GM21367 (cell line): ENCODE measurements around the gene MPV17.
"Not testable (repeated sequence)": the region's sequence is repeated elsewhere in the genome, so short reads cannot be mapped to it uniquely, and the experiment has no call there.

Experiments used
- ATAC-seq: cut with Tn5 transposase; IDR thresholded peaks from one replicate; pipeline ENCODE4 v1.9.1; 2021; ENCODE audit not compliant: unreplicated experiment

Gene MPV17

GRCh38 chr2:27300606-27301005, 22.3 kb downstream of the MPV17 start:
- ATAC-seq = not testable (repeated sequence)

- no peak for ATAC-seq
Observed at GRCh38 chr2:27298391-27299080, 24.4 kb downstream of the MPV17 start.

GRCh38 chr2:27297195-27297594, 25.7 kb downstream of the MPV17 start:
- no peak for ATAC-seq

GRCh38 chr2:27296481-27296880, 26.4 kb downstream of the MPV17 start:
- ATAC-seq = no peak

GRCh38 chr2:27294928-27295327, 28.0 kb downstream of the MPV17 start:
- no peak for ATAC-seq

GRCh38 chr2:27291865-27292264, 31.0 kb downstream of the MPV17 start:
- no peak for ATAC-seq

GRCh38 chr2:27290549-27290948, 32.3 kb downstream of the MPV17 start:
- ATAC-seq = no peak

GRCh38 chr2:27288610-27289009, 34.3 kb downstream of the MPV17 start:
- ATAC-seq = no peak

- no peak for ATAC-seq
Observed at GRCh38 chr2:27285481-27285880, 37.4 kb downstream of the MPV17 start.

- no peak for ATAC-seq
Observed at GRCh38 chr2:27284996-27285395, 37.9 kb downstream of the MPV17 start.

- no peak for ATAC-seq
Observed at GRCh38 chr2:27282892-27283291, 40.0 kb downstream of the MPV17 start.

- ATAC-seq = no peak
Observed at GRCh38 chr2:27281855-27282559, 40.9 kb downstream of the MPV17 start, which contains the start of gene TRIM54. Gene TRIM54 (plus strand): TSS chr2:27282429. CDS start chr2:27282732, 303 bp downstream.

GRCh38 chr2:27281442-27281841, 41.5 kb downstream of the MPV17 start:
- ATAC-seq = no peak

GRCh38 chr2:27280826-27281225, 42.1 kb downstream of the MPV17 start:
- ATAC-seq = no peak

- no peak for ATAC-seq
Observed at GRCh38 chr2:27278010-27278409, 44.9 kb downstream of the MPV17 start.

- ATAC-seq = no peak
Observed at GRCh38 chr2:27275211-27276150, 47.4 kb downstream of the MPV17 start, which contains the start of gene DNAJC5G. Gene DNAJC5G (plus strand): TSS chr2:27275433. CDS start chr2:27276729, 1,296 bp downstream.

GRCh38 chr2:27272537-27273522, 50.1 kb downstream of the MPV17 start:
- ATAC-seq = not testable (repeated sequence)

- no peak for ATAC-seq
Observed at GRCh38 chr2:27271631-27272340, 51.1 kb downstream of the MPV17 start.

- no peak for ATAC-seq
Observed at GRCh38 chr2:27270670-27271069, 52.2 kb downstream of the MPV17 start.
